Stimulated activated CD4-positive, alpha-beta T cell treated with anti-CD3 and anti-CD28 coated beads, Interleukin-2, amount 100 ng/mL, for 24 hours (primary cell): ENCODE results near the gene SLF2.
"Not testable (repeated sequence)": the region's sequence is repeated elsewhere in the genome, so short reads cannot be mapped to it uniquely, and the experiment has no call there.

Experiments used
- DNase-seq, 2 donors: peaks; one replicate each; pipeline ENCODE4 v3.0.0-alpha.2; 2020

The SLF2 gene

GRCh38 chr10:100878291-100878910 is 34.4 kb upstream of the SLF2 start:
- DNase-seq: peak in 1 of 2 donors; percentile 44

DNA sequence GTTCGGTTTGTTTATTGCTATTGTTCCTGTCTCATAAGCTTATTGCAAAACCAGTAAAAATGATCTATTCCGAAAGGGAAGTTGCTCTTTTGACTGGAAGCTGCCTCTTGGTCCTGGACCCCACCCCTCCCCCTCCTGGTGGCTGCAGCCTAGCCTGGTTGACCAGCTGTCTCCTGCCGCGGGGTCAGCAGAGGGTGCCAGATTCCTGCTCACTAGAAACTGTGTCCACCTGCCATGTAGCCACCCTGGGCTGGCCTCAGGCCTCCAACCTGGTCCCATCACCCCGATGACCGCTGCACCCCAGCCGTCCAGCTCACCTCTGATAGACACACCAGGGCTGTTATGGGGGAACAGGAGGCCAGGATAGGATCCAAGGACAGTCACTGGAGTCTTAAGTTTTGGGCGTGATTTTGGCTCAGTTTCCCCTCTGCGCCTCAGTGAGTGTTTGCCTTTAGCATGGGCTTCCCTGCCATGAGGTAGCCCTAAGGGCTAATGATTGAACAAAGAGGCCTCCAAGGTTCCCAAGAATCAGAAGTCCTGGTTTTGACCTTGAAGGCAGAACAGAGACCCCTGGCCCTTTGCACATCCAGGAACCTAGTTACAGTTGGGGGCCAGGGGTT is 32.9 kb upstream of the SLF2 start:
- no peak for DNase-seq

- no peak for DNase-seq
These were observed 31.1 kb upstream of the SLF2 start for GRCh38 chr10:100881556-100882213.

DNA sequence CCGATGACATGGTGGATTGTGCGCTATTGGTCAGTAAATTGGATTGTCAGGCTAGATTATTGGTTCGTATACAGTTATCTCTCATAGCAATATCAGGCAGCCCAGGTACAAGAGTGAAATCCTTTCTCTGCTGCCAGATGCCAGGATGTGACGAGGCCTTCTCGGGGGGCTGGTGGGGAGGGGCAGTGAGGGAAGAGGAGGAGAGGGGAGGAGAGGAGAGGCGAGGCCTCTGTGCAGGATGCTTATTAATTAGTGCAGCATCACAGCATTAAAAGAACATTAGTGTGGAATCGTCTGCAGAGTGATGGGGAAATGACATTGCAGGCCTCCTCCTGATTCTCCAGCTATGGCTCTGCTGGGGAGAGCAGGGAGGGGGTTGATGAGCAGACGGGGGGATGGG is 30.5 kb upstream of the SLF2 start:
- DNase-seq: no peak

DNA sequence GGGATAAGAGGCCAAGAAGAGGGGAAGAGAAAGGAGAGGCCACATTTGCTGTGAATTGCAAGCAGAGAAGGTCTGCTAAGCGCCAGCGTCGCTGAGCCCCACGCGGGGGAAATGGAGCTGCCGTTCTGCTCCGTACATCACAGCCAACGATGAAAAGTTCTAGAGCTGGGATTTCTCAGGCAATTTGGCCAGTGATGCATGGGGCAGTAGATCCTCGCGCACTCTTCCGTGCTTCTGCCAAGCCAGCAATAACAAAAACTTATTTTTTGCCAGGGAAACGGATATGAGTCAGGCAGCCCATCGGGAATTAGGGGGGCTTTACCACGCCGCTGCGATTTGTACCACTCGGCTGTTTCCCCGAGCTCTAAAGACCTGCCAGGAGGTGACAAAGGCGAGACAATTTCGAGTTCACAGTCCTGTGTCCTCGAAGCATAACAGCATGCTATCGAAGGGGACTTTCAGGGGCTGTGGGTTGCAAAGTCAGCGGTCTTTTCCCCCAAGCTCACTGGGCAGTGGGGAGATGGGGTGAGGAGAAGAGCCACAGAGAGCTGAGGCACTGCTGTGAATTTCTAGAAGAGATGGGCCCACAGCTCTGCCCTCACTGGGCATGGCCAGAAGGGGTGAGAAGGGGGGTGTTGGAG is 30.0 kb upstream of the SLF2 start:
- no peak for DNase-seq

GRCh38 chr10:100883312-100883821 is 29.4 kb upstream of the SLF2 start:
- no peak for DNase-seq

DNA sequence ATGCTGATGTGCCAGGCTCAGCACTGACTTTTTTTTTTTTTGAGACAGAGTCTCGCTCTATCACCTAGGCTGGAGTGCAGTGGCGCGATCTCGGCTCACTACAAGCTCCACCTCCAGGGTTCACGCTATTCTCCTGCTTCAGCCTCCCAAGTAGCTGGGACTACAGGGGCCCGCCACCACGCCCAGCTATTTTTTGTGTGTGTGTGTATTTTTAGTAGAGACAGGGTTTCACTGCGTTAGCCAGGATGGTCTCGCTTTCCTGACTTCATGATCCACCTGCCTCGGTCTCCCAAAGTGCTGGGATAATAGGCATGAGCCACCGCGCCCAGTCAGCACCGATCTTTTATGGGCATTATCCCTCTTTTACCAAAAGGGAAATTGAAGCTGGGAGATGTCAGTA is 27.2 kb upstream of the SLF2 start:
- not testable (repeated sequence) for DNase-seq

GRCh38 chr10:100886091-100886490 is 26.7 kb upstream of the SLF2 start:
- no peak for DNase-seq

- DNase-seq: no peak
These were observed 26.2 kb upstream of the SLF2 start for GRCh38 chr10:100886521-100886920.

- no peak for DNase-seq
These were observed 25.8 kb upstream of the SLF2 start for GRCh38 chr10:100886963-100887362.

- no peak for DNase-seq
These were observed 24.9 kb upstream of the SLF2 start for GRCh38 chr10:100887761-100888296.

GRCh38 chr10:100888957-100889356 is 23.8 kb upstream of the SLF2 start:
- DNase-seq: no peak

DNA sequence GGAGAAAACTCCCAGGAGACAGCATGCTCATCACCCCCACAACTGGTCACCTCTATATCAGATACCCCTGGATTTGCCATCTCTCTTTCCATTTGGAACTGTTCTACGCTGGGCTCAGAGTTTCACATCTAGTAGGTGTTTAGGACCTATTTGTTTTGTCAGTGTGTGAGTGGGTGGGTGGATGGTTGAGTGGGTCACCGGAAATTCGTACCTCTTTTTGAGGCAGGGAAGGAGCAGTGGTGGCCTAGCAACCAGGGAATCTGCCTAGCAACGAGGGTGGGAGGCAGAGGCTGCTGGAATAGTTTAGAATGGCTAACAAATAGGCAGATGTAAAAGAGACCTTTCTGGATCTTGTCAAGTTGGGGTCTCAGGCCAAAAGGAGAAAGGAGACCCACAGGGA is 23.2 kb upstream of the SLF2 start:
- no peak for DNase-seq

DNA sequence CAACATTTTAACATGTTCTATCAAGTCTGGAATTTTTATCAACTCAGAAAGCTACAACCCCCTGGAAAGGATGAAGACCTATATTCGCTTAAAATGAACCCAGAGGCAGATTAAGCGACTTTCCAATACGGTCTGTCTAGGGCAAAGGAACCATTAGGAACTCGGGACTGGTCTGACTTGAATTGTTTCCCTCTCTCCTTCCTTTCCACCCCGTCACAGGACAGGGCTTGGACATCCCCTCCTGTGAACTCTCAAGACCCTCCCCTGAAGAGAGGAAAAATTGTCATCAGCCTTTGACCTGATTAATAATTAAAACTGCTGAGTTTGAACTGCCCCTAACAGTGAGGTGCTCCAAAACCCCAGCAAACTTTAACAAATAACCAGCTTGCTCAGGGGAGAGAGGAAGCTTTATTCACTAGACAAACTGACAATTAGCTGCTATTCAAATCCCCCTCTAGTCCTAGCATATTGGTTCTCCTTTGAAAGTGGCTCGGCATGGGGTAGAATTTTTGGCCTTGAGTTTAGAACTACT is 22.6 kb upstream of the SLF2 start:
- no peak for DNase-seq

DNA sequence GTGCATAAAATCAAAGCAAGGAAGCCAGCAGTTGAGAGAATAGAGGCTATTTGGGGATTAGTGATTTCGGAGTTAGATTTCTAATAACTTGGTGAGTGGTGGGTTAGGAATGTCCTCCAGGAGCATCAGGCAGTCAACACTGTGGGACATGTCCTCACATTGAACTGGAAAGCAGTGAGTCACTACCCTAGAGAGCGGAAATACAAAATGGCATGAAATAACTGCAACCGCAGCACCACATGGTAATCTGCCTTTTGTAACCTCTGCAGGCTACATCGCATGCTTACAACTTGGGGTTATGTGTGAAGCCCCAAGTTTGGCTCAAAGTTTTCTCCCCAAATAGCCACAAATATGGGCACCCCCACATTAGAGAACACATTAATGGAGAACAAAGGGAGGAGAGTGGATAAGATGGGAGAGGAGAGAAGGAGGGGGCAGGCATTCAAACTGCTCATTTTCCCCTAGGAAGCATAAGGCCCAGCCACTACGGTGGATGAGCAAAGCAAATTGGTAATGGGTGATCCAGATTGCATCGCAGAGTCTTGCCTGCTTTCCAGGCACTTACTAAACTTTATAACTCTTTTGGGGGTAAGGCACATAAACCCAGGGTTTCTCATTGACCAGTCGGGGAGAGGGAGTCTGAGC is 22.0 kb upstream of the SLF2 start:
- no peak for DNase-seq

- DNase-seq: no peak
These were observed 18.7 kb upstream of the SLF2 start for GRCh38 chr10:100894033-100894432.

DNA sequence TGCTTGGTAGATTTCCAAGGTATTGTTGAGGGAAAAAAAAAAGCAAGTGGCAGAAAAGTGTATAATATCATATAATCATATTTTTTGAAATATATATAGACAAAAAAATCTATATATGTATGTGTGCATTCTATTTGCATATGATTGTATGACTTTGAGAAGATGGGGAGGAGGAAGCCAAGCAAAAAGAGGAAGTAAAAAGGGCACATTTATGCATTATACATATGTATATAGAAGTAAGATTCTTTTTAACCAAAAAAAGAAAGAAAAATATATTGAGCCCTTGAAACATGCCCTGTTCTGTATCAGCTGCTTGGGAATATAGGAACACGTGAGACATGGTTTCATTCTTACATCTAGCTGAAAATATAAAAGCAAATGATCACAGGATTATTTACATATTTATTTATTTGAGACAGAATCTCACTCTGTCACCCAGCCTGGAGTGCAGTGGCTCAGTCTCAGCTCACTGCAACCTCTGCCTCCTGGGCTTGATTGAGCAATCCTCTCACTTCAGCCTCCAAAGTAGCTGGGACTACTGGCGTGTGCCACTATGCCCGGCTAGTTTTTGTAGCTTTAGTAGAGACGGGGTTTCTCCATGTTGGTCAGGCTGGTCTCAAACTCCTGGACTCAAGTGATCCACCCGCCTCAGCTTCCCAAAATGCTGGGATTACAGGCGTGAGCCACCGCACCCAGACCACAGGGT is 18.0 kb upstream of the SLF2 start:
- DNase-seq: peak in 1 of 2 donors; percentile 4

GRCh38 chr10:100895346-100895745 is 17.4 kb upstream of the SLF2 start:
- peak in 1 of 2 donors; percentile 11 for DNase-seq

DNA sequence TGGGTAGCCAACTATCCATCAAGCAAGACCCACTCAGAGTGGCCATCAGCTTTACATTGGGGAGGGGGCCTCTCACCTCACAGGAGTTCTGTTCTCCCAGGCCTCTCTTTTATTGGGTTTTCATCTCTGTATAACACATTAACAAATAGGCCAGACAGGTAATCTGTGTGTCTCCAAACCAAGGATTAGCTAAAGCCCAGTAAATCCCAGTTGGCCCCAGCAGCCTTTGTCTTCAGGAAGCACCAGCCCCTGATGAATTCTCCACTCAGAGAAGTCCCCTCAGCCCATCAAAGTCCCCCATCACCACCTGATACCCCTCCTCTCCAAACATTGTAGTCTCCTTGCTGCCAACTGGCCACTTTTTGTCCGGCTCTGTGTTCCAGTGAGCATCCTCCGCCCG is 16.9 kb upstream of the SLF2 start:
- DNase-seq: peak in 1 of 2 donors; percentile 7

DNA sequence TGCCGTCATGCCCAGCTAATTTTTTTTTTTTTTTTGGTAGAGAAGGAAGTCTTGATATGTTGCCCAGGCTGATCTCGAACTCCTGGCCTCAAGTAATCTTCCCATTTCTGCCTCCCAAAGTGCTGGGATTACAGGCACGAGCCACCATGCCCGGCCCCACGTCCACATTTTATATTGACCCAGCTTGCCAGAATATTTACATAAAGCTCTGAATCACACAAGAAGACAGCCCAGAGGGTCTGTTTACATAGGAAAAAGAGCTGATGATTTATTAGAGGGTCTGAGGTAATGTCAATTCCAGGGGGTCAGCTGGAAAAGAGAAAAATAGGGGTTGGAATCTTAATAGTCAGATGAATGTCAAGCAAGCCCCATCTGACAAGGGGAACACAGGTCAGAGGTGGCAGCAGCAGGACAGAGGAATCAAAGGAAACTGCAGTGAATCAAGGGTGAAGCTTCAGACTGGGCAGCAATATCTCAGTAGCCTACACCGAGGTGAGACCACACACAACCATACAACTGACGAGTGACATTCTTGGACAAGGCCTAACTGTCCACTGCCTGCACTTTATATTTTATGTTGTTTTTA is 15.8 kb upstream of the SLF2 start:
- DNase-seq: peak in 1 of 2 donors; percentile 1

GRCh38 chr10:100897976-100898375 is 14.8 kb upstream of the SLF2 start:
- peak in 1 of 2 donors; percentile 3 for DNase-seq

- DNase-seq: no peak
These were observed 13.6 kb upstream of the SLF2 start for GRCh38 chr10:100899171-100899570.
